ENCODE measurements around the gene NEO1.
A peak's percentile ranks its signal among the peaks of the same experiment; 100 is the strongest.

Gene NEO1

GRCh38 chr15:73075160-73075859 is 23.0 kb downstream of the NEO1 start:
- no peak for DNase-seq (ENCODE audit: extremely low read depth, low read depth)
- TF ChIP-seq, protein P1, sequence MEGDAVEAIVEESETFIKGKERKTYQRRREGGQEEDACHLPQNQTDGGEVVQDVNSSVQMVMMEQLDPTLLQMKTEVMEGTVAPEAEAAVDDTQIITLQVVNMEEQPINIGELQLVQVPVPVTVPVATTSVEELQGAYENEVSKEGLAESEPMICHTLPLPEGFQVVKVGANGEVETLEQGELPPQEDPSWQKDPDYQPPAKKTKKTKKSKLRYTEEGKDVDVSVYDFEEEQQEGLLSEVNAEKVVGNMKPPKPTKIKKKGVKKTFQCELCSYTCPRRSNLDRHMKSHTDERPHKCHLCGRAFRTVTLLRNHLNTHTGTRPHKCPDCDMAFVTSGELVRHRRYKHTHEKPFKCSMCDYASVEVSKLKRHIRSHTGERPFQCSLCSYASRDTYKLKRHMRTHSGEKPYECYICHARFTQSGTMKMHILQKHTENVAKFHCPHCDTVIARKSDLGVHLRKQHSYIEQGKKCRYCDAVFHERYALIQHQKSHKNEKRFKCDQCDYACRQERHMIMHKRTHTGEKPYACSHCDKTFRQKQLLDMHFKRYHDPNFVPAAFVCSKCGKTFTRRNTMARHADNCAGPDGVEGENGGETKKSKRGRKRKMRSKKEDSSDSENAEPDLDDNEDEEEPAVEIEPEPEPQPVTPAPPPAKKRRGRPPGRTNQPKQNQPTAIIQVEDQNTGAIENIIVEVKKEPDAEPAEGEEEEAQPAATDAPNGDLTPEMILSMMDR (IDR thresholded peaks at IDR 0.05; ENCODE audit: low read depth, low read length): no peak

- TF ChIP-seq, protein P1 (IDR thresholded peaks at IDR 0.05; ENCODE audit: low read depth, low read length): no peak
- no peak for DNase-seq (ENCODE audit: extremely low read depth, low read depth)
Observed at GRCh38 chr15:73078291-73078690, 26.0 kb downstream of the NEO1 start.

DNA sequence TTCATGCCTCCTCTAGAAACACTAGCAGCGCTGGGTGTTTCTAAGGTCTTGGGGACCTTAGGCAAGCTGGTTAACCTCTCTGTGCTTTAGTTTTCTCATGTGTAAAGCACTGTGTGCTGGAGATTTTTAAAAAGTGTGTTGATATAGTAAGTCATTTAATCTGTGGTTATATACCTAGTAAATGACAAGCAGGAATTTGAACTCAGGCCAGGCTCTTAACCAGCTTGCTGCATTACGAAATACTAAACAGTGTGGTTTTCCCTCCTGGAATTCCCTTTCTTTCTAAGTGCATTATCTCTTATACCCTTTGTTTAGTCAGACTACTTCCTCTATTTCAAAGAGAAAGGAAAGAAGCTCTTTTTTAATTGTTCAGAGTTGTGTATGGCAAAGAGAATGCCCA is 26.5 kb downstream of the NEO1 start:
- DNase-seq (ENCODE audit: extremely low read depth, low read depth): peak; percentile 25

DNA sequence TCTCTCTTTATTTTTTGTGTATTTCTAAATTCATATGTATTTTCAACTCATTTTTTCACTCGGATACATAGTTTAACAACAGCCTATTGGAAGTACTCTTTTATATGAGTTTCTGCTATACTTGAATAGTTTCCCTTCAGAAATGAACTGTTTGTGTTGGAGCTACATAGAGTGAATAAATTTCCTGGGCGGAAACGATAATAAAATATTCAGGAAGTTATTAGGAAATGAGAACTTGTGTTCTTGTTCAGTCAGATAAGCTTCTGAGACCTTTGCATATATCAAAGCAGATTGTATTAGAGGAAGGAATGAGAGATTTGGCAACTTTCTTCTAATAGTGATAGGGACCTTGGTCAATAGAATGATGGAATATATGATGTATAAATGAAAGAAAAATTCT is 27.3 kb downstream of the NEO1 start:
- TF ChIP-seq, protein P1 (IDR thresholded peaks at IDR 0.05; ENCODE audit: low read depth, low read length): no peak
- DNase-seq (ENCODE audit: extremely low read depth, low read depth): no peak

More for the DNA sequence above, 26.5 kb downstream of the NEO1 start:
- TF ChIP-seq, protein P1 (IDR thresholded peaks at IDR 0.05; ENCODE audit: low read depth, low read length): no peak

DNA sequence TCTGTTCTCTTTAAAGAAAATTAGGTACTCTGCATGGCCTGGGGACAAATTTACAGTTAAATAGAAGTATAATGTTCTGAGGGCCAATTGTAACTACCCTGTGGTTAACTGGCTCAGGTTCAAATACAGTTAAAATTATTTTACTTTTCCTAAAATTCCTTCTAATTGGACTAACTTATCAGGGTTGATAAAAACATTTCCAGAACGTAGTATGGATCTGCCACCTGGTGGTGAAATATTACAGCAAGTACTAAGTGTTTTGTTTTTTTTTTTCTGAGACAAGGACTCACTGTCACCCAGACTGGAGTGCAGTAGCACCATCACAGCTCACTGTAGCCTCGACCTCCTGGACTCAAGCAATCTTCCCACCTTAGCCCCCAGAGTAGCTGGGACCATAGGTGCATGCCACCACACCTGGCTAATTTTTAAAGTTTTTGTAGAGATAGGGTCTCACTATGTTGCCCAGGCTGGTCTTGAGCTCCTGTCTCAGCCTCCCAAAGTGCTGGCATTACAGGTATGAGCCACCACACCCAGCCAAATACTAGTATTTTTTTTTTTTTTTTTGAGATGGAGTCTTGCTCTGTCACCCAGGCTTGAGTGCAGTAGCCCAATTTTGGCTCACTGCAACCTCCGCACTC is 29.2 kb downstream of the NEO1 start:
- DNase-seq (ENCODE audit: extremely low read depth, low read depth): peak; percentile 29
- TF ChIP-seq, protein P1 (IDR thresholded peaks at IDR 0.05; ENCODE audit: low read depth, low read length): peak; percentile 55

DNA sequence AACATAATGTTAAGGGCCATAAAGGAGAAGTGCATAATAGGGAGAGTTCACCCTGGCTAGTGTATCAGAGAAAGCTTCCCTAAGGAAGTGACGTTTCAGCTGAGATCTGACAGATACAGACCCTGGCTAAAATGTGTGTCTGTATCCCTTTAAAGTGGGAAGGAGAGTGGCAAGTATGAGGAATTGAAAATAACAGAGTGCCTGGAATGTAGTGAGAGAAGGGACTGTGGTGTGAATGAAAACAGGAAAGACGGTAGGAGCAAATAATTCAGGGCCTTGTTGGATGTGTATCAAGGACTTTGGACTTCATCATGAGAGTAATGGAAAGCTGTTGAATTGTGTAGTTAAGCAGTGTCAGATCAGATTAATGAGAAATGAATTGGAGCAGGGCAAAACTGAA is 30.5 kb downstream of the NEO1 start:
- TF ChIP-seq, protein P1 (IDR thresholded peaks at IDR 0.05; ENCODE audit: low read depth, low read length): no peak
- DNase-seq (ENCODE audit: extremely low read depth, low read depth): no peak

DNA sequence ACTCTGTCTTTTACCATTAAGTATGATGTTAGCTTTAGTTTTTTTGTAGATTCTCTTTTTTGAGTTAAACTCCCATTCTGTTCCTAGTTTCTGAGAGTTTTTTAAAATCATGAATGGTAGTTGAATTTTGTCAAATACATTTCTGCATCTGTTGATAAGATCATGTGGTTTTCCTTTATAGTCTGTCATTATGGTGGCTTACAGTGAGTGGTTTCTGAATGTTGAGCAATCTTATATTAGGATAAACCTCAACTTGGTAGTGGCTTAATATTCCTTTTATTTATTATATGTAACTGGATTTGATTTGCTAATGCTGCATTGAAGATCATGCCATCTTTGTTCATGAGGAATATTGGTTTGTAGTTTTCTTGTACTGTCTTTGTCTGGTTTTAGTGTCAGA is 34.8 kb downstream of the NEO1 start:
- TF ChIP-seq, protein P1 (IDR thresholded peaks at IDR 0.05; ENCODE audit: low read depth, low read length): no peak
- no peak for DNase-seq (ENCODE audit: extremely low read depth, low read depth)
